ENCODE data around the gene RSPO4.

RSPO4 gene

DNA sequence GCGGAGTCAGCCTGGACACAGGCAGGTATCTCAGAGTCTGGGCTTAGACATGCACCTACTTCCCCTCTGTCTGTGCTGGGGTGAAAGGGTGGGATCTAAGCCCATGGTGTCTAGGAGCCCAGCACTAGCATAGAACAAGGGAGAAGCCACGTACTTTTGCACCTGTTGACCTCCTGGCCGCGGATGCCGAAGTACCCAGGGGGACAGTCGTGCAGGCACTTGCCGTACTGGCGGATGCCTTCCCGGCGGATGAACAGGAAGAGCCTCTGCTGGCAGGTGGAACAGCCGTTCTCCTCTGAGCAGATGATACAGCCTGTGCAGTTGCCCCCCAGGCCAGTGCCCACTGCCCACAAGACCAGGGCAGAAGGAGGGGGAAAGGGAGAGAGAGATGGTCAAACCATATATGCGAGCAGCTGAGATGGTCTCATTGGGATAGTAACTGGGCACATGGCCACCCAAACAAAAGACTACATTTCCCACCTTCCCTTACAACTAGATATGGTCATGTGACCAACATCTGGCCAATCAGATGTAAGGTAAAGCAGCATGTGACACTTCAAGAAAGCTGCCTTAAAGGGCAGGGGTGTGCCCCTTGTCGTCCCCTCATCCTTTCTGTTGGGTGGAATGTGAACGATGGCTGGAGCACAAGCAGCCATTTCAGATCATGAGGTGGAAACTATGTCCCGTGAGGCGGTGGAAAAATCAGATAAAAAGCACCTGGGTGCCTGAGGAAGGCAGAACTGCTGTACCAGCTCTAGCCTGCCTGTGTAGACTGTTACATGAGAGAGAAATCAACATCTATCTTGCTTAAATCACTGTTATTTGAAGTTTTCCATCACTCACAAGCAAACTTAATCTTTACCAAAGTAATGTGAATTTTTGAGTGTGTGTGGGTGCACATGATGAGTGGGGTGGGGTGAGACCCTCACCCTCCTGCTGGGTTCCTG lies 34.0 kb downstream of the RSPO4 start:
- DNase-seq, result peak; percentile 37

DNA sequence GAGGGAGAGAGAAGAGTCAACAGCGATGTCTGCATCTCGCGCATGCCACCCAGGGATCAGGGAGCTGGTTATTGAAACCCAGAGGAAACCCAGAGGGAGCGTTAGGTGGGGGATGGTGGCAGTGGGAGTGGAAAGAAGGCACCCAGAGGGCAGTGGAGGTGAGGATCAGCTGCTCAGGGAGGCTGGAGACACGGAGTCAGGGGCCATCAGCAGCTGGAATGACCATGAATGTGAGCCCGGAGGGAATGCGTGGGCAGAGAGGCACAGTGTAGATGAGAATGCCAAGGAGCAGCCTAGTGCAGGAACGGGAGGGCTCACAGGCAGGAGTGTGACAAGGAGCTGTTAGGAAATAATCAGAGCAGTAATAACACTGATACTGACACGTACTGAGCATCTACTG lies 36.2 kb downstream of the RSPO4 start:
- no peak for DNase-seq

DNA sequence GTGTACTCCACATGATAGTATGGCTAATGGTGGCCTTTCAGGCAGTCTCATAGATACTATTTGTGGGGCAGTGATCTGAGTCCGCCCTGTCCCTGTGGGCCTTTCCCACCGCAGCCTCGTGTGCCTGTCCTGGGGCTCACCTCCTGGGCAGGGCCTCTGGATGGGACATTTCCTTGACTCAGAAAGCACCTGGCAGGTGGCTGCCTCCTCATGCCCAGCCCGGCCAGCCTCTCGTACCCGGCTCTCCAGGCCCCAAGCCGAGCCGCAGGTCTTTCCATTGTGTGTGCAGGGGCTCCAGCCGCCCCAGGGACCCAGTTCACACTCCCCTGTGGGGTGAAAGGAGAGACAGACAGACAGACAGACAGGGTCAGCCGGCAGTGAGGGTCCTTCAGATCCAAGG lies 38.3 kb downstream of the RSPO4 start:
- DNase-seq, result no peak

DNA sequence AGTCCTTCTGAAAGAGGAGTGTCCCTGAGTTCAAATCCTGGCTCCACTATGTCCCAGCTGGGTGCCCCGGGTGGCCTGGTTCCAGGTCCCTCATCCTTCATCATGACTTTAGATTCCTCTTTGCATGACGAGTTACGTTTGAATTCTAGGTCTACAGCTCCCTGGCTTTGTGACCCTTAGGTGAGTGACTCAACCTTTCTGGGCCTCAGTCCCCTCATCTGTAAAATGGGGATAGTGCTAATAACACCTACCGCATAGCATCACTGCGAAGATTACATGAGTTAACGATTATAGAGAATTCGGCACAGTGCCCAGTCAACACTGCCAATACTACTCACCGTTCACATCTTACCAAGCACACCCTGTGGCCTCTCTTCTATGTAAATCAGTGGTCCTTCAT lies 39.4 kb downstream of the RSPO4 start:
- DNase-seq, result no peak

DNA sequence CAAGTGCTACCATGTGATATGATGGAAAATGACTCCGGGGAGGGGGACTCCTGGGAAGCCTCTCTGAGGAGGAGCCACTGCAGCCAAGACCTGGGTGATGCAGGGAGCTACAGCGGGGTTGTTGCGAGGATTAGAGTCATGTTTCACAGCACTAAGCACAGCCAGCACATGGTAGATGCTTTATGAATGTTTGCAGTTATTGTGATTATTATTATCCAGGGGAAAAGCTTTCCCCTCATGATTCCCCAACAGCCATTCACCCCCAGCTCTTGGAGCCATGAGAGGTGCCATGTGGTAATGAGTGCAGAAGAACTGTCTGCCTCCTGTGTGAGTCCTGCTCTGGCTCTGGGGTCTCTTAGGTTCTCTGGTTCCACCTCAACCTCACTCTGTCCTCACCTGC lies 39.9 kb downstream of the RSPO4 start:
- DNase-seq, result no peak

DNA sequence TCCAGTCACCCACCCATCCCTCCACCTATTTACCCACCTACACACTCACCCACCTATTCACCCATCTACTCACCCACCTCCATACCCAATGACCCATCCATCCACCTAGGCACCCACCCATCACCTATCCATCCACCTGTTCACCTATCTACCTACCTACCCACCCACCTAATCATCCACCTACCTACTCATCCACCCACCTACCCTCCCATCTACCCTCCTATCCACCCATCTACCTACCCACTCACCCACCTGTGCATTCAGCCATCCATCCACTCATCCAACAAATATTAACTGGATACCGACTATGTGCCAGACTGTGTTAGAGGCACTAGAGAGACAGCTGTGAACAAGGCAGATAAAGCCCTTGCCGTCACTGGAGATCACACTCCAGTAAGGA lies 40.3 kb downstream of the RSPO4 start:
- no peak for DNase-seq

DNA sequence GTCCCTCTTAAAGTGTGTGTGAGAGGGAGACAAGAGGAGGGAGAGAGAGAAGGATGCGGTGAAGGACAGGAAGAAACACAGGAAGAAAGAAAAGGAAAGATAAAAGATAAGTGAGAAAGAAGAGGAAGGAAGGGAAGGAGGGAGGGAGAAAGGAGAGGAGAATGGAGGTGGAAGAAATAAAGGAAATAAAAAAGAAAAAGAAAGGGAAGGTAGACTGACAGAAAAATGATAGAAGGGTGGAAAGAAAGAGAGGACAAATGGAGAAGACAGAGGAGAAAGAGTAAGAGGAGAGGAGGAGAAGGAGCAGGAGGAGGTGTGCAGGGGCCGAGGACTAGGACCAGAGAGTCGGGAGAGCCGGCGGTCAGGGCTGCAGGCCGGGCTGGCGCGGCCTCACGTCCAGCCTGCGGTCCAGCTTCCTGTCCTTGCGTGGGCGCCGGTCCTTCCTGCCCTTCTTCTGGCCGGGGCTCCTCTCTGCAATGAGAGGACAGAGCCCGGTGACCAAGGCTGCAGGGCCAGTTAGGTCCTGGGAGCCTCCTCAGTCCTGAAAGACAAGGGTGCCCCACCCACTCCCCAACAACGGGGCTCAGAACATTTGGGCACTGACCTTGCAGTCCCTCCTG lies 42.0 kb downstream of the RSPO4 start:
- DNase-seq, result no peak

DNA sequence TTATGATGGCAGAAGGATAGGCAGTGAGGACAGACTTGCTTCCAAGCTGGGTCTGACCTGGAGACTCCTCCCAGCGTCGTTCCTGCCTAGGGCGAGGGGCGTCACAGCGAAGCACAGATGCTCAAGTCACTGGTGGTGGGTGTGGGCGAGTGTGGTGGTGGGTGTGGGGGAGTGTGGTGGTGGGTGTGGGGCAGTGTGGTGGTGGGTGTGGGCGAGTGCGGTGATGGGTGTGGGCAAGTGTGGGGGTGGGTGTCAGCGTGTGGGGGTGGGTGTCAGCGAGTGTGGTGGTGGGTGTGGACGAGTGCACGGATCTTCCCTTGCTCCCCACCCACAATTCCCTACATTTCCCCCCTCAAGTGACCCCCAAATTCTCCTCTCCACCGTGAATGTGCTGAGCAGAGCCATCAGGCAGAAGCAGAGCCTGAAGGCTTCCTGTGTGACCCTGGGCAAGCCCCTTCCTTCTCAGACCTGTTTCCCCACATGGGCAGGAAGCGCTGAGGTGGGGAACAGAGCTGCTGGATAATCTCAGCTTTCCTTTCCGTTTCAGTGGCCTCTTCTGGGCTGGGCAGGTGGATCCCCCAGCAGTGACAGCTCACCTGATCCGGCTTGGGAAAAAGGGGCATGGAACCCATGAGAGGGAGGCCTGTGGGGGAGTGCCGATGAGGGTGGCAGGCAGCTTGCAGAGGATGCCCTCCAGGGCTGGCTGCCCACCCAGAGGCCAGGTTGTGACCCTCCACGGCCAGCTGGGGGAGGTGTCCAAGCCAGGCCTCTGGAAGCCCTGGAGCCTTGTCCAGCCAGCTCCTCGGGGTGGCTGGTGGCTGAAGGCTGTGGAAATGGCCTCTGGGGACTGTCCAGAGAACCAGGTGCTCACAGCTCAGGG lies 42.9 kb downstream of the RSPO4 start:
- DNase-seq, result no peak

DNA sequence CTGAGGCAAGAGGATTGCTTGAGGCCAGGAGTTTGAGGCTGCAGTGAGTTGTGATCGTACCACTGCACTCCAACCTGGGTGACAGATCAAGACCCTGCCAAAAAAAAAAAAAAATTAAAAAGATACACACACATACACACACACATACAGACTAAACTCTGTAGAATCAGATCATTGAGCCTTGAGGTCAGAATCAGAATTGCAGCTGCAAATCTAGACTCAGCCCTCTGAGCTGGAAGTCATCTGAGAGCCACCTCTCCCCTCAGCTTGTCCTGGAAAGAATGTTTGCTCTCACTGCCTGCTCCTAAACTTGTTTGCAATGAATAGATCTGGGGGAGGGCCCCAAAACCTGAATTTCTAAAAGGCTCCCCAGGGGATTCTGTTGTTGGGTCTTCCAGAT lies 44.6 kb downstream of the RSPO4 start:
- no peak for DNase-seq

DNA sequence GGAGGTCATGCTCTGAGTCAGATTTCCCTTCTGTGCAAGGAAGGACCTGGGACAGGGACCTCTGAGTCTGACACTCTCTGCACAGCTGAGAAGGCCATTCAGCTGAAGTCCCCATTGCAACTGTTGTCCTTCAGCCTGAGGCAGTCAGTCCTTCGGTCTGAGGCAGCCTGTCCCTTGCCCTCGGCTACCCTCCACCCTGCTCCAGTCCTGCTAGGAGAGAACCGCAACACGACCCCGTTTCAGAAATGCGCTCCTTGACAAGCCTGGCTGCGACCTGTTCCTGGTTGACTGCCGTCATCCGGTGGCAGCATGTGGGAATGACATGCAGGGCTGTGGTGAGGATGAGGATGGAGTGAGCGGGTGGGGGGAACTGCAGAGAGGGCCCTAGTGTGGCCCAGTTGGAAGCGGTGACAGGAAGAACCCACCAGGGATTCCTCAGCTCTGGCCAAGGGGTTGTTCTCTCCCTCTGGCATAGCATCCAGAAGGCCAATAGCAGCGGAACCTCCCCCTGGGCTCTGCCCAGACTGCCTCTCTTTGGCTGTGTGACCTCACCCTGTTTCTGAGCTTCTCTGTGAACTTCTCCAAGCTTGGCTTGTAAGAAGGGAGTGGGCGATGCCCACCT lies 45.7 kb downstream of the RSPO4 start:
- DNase-seq, result peak; percentile 74

DNA sequence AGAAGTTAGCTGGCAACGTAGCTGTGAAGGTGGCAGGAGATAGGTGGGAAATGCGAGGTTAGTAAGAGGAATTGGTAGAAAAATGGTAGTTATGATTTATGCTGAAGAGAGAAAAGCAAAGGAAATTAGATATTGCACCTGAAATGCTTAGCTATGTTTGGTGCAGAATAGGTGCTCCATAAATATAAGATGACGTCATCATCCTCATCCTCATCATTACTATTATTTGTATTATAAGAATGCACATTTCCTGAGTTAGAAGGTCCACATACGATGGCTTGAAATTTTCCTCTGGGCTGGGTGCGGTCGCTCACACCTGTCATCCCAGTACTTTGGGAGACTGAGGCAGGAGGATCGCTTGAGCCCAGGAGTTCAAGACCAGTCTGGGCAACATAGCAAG lies 46.5 kb downstream of the RSPO4 start:
- DNase-seq, result no peak

DNA sequence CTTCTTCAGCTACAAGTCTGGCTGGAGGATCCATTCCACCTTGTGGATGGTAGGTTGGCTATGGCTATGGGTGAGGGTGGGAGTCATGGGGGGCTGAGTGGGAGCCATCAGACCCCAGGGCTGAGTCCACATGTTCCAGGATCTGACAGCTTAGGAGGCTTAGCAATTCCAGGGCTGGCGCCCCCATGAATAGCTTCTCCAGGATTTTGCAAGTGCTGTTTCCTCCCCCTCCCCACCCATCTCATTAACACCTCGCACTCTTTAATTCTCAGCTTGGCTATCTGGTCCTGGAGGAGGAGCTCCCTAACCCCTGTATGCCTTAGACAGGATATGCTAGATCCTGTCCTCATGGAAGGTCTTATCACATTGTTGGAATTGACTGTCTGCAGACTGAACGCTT lies 47.0 kb downstream of the RSPO4 start:
- DNase-seq, result no peak

DNA sequence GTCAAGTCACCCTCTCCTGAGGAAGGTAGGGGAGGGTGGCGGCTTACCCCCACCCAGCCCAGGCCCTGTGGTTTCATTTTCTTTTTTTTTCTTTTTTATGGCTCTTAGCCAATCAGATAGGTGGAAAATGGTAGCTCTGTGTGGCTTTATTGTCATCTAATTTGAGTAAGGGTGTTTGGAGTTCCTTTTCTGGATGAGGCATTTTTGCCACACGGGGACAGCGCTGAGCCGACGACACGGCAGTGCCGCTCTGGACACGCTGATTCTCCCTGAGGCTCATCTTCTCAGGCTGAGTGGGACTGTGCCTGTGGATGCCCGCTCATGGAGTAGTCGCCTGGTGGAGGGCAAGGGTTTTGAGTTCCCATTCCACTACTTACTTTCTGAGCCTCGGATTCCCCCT lies 48.4 kb downstream of the RSPO4 start:
- DNase-seq, result no peak

DNA sequence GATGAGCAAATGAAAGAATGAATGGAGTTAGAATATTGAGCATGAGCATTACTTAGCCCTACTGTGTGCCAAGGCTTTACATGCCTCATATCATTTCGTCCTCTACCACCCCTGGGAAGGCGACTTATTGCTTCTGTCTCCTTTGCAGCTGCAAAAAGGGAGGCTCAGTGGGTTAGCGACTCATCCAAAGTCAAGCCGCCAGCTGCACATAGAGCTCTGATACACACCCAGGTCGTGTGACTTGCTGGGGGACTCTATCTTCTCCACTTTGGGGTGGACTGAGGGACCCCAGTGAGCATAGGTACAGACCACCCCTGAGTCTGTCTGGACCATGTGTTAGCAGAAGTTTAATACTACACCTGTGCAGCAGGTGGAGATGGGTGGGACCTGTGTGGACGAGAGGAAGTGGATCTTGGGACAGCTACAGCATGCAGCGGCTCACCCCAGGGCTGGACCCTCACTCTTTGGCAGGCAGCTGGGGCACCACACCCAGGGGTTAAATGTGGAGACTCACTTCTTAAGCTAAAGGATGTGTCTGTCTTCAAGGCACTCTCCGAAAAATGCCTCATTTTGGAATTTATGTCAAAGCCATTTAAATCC lies 49.8 kb downstream of the RSPO4 start:
- no peak for DNase-seq

DNA sequence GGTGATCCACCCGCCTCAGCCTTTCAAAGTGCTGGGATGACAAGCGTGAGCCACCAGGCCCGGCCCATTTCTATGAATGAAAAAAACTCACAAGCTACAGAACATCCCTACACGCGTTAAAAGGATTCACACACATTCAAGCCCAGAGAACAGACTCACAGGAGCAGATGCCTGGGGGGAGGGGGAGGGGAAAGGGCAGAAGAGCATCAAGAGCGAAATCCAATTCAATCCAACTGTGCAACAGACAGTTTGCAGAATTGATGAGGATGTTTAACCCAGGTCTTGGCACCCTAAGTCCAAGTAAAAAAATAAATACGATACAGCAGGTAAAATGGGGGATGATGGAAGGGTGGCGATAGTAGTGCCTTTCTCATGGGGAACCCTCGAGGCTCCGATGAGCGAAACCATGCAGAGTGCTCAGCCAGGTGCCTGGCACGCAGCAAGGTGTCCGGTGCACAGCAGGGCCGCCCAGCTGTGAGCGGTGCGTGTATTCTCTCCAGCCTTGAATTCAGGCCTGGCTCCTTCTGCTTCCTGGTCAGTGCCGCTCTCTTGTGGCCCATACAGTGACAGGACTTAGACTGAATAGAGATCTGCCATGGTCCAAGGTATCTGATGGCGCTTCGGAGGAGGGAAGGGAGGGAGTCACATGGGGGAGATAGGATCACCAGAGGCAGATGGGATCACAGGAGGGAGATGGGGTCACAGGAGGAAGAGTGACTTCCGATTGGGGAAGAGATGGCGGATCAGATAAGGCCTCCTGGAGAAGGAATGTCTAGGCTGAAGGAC lies 50.5 kb downstream of the RSPO4 start:
- DNase-seq, result no peak

DNA sequence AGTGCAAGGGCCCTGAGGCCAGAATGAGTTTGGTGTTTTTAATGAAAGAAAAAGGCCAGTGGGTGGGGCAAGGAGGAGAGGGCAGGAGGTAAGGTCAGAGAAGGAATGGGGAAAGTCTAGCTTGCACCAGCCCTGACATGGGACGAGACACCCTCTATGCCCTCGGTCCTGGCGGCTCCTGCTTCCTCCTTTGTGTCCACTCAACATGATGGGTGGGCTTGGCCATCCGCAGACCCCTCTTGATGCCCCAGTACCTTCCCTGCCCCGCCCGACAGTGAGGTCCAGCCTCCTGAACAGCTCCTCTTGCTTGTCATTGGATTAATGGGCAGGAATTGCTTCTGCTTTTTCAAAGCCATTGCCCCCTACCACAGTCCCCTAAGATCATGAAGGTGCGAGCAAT lies 52.4 kb downstream of the RSPO4 start:
- DNase-seq, result no peak

DNA sequence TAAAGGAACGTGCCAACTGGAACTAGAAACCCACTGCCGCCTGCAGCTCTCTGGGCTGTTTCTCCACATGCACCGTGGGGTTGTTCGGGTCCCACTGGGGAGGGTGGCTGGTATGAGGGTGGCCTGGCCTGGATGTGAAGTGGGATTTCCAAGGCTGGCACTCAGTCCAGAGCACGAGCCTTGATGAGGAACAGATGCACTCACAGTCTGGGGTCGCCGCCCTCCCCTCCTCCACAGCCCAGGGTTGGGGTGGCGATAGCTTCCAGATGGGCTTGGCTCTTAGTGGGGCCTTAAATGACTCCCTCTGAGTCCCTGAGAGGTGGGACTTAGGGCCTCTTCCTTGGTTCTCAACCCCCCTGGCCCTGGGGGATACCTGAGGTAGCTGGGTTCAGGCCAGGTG lies 55.3 kb downstream of the RSPO4 start:
- DNase-seq, result no peak

DNA sequence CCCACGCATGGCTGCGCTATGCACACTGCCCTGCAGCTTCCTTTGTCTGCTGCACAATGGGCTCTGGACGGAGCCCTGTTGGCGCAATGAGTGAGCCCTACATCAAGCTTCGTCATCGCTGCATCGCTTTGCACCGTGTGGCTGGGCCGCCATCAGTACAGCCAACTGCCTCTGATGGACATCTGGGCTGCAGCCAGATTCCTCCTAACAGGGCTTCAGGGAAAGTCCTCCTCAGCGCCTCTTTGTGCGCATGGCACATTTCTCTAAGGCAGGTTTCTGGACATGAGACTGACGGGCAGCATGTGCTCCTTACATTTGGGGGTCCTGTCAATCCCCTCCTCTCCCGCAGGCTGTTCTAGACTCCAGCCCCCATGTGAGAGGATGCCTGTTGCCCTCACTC lies 56.3 kb downstream of the RSPO4 start:
- DNase-seq, result no peak

DNA sequence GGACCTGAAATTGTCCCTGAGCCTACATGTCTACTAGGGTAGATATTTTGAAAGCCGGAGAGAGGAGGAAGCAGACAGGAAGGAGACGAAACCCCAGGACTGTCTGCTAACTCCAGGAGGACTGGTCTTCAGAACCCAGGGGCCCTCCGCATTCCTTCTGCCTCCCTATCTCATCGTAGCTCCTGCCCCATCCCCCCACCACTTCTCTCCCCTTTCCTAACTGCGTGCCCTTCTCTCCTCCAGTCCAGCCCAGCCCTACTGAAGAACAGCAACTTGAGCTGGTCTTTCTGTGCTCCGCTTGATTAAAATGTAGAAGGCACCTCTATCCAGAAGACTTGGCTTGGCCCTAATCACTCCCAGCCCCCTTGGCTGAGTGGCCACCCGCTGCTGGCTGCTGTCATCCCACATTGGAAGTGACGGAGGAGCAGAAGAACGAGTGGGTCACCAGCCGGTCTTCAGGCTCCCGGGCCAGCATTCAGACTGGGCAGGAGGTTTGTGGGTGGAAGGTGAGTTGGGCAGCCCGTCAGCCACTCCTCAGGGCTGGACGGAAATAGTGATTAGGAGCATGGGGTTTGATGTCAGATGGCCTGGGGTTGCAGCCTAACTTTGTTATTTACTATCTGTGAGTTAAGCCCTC lies 57.2 kb downstream of the RSPO4 start:
- DNase-seq, result no peak

DNA sequence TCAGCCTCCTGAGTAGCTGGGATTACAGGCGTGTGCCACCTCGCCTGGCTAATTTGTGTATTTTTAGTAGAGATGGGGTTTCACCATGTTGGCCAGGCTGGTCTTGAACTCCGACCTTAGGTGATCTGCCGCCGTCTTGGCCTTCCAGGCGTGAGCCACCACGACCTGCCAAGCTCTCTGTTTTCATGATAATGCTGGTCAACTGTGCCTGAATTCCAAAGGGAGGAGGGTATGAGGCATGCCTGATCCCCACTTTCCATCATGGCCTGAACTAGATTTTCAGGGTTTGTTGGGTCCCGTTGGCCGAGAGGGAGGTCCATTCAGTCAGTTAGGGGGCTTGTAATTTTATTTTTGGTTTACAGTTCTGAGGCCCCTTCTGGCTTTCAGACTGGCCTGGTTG lies 58.0 kb downstream of the RSPO4 start:
- DNase-seq, result no peak

DNA sequence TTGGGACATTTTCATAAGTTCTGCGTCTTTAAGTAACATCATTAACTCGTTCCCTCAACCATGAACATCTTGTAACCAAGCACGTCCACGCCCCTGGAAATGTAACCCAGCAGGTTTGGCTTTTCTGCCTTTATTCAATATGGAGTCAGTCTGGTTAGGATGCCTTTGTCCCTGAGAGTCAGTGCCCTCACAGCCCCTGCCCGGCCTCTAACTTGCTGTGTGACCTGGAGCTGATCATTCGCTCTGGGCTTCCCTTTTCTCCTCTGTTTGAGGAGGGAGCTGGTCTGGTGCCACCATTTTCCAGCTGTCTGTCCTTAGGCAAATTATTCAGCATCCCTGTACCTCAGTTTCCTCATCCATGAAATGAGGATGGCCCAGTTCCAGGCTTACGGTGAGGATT lies 59.5 kb downstream of the RSPO4 start:
- DNase-seq, result no peak
